Measurements from ENCODE around the gene CD99L2. TPM values are rescaled to one million over a fixed set of nuclear protein-coding genes. Genes with fewer than 3 reads are reported as not detected.
A peak's percentile ranks its signal among the peaks of the same experiment; 100 is the strongest.

The CD99L2 gene
- total RNA-seq, 6 experiments from 2014 or later = 25.5 to 53.6 (median 33.0) TPM

DNA sequence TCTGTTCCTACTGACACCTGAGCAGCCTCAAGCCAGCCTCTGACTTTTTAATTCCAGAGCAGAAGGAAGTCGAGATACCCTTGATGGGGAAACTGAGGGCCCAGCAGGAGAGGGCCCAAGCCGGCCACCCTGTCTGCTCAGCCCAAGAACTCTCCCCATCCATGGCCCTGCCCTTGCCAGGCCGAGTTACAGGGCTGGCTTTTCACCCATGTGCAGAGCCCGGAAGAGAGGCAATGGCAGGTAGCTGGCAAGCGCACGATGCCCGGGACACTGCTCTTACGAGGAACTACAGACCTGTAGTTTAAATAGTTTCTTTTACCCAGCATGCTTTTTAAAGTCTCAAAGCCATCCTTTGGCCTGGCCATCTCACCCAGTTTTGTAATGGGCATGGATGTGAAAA is 125.4 kb downstream of the CD99L2 start:
- no peak overlapping the region for H3K4me3 ChIP-seq
- no peaks in the 10 kb centered on the region for H3K9me3 ChIP-seq
- H3K27me3 ChIP-seq = no peaks in the 10 kb centered on the region
- no peak overlapping the region for H3K27ac ChIP-seq
- WGBS (ENCODE audit: insufficient coverage, low coverage, low lambda C conversion rate, missing lambda C conversion rate) = 83% methylated on average over 8 of the region's 8 CpGs
- no peak for TF ChIP-seq POLR2A (IDR thresholded peaks at IDR 0.05)
- TF ChIP-seq, protein P1, sequence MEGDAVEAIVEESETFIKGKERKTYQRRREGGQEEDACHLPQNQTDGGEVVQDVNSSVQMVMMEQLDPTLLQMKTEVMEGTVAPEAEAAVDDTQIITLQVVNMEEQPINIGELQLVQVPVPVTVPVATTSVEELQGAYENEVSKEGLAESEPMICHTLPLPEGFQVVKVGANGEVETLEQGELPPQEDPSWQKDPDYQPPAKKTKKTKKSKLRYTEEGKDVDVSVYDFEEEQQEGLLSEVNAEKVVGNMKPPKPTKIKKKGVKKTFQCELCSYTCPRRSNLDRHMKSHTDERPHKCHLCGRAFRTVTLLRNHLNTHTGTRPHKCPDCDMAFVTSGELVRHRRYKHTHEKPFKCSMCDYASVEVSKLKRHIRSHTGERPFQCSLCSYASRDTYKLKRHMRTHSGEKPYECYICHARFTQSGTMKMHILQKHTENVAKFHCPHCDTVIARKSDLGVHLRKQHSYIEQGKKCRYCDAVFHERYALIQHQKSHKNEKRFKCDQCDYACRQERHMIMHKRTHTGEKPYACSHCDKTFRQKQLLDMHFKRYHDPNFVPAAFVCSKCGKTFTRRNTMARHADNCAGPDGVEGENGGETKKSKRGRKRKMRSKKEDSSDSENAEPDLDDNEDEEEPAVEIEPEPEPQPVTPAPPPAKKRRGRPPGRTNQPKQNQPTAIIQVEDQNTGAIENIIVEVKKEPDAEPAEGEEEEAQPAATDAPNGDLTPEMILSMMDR (IDR thresholded peaks at IDR 0.05) = no peak
- DNase-seq (no peak), ATAC-seq (no peak)
- no peaks in the 10 kb centered on the region for H3K4me1 ChIP-seq
- no peaks in the 10 kb centered on the region for H3K36me3 ChIP-seq
- intact Hi-C loops (cut with DNase I) = loop anchor here (5.0 kb wide), 1 partner anchor 309 kb away; no protein-coding TSS in a partner anchor

DNA sequence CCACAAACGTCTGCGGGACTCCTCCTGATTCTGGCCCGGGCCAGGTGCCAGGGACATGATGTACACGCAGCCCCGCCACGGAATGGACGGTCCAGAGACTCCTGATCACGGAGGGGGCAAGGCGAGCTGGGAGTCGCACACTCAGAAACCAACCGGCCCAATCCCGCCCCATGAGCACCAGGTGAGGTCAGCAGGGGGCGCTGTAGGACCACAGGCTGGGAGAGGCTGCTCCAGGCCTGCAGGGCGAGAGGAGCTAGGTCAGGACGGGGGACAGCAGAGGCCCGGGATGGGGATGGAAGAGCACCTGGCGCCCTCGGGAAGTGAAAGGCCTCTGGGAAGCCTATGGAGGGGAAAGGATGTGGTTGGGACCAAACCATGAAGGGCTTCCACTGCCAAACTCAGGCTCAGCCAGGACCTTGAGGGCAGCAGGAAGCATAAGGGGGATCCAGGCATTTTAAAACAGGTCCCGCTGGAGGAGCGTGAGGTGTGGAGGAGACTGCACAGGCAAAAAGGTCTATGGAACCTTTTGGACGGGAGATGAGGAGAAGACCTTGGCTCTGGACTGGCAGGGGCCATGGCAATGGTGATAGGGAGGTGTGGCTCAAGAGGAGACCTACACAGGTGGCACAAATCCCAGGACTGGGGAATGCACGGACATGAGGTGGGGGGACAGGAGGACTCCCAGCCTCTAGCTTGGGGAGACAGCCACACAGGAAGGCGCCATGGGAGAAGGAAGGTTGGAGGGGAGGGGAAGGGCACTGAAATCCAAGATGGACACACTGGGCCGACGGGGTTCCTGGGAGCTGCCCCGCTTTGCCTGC is 126.1 kb downstream of the CD99L2 start:
- no peaks in the 10 kb centered on the region for H3K36me3 ChIP-seq
- ATAC-seq = peak; percentile 85 to 93 (median 89)
- peak; percentile 81 to 83 (median 83) for DNase-seq
- no peaks in the 10 kb centered on the region for H3K4me1 ChIP-seq
- H3K9me3 ChIP-seq = no peaks in the 10 kb centered on the region
- H3K27ac ChIP-seq = no peak overlapping the region
- intact Hi-C loops (cut with DNase I) = loop anchor here (5.0 kb wide), 1 partner anchor 310 kb away; no protein-coding TSS in a partner anchor
- no peaks in the 10 kb centered on the region for H3K27me3 ChIP-seq
- WGBS (ENCODE audit: insufficient coverage, low coverage, low lambda C conversion rate, missing lambda C conversion rate) = 36% methylated on average over 22 of the region's 26 CpGs
- H3K4me3 ChIP-seq = no peak overlapping the region
- no peak for TF ChIP-seq POLR2A (IDR thresholded peaks at IDR 0.05)
- TF ChIP-seq, protein P1 (IDR thresholded peaks at IDR 0.05) = peak; percentile 69 to 82 (median 74)

DNA sequence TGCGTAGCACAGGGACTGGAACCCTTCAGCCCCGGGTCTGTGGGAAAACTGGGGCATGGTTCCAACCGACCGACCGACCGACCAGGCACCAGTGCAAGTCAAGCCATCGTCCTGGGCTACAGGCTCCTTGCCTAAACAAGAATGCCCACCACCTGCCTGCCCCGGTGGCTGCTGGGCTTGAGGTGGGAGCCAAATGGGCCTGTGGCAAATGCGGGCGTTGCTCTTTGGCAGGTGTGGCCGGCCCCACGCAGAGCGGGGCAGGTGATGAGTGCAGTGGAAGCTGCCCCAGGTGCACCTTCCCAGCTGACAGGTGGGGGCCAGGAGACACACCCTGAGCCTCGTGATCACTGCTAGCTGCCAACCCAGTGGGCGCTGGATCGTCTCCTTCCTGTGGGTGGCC is 127.4 kb downstream of the CD99L2 start:
- no peaks in the 10 kb centered on the region for H3K27me3 ChIP-seq
- TF ChIP-seq, protein P1 (IDR thresholded peaks at IDR 0.05) = no peak
- no peaks in the 10 kb centered on the region for H3K4me1 ChIP-seq
- no peaks in the 10 kb centered on the region for H3K36me3 ChIP-seq
- WGBS (ENCODE audit: insufficient coverage, low coverage, low lambda C conversion rate, missing lambda C conversion rate) = 86% methylated on average over 1 of the region's 16 CpGs
- DNase-seq = no peak
- H3K27ac ChIP-seq = no peak overlapping the region
- no peaks in the 10 kb centered on the region for H3K9me3 ChIP-seq
- no peak for ATAC-seq
- no peak overlapping the region for H3K4me3 ChIP-seq
- intact Hi-C loops (cut with DNase I) = loop anchor here (5.0 kb wide), 1 partner anchor 311 kb away; no protein-coding TSS in a partner anchor

DNA sequence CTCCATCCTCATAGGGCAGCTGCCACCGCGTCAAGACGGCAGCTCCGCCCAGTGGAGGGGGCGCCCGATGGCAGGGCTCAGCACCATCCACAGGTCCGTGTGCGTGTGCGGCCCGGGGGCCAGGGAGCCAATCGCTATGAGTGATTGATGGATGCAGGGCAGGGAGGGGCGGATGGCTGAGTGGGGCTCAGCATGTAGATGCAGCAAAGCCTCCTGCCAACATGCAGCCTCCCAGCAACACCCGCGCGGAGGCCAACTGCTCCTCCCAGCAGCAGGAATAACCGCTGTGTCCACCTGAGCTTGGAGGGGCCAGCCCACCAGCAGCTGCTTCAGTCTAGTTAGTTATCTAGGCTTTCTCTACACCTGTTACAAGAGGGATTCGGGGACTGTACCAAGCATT is 127.8 kb downstream of the CD99L2 start:
- no peaks in the 10 kb centered on the region for H3K36me3 ChIP-seq
- DNase-seq (no peak), ATAC-seq (no peak)

More for the DNA sequence above, 127.8 kb downstream of the CD99L2 start:
- intact Hi-C loops (cut with DNase I) = loop anchor here (5.0 kb wide), 1 partner anchor 312 kb away; no protein-coding TSS in a partner anchor
- no peaks in the 10 kb centered on the region for H3K9me3 ChIP-seq
- H3K27ac ChIP-seq = no peak overlapping the region
- H3K4me1 ChIP-seq = no peaks in the 10 kb centered on the region
- WGBS (ENCODE audit: insufficient coverage, low coverage, low lambda C conversion rate, missing lambda C conversion rate) = 80% methylated on average over 1 of the region's 17 CpGs
- H3K27me3 ChIP-seq = no peaks in the 10 kb centered on the region
- TF ChIP-seq, protein P1 (IDR thresholded peaks at IDR 0.05) = no peak
- no peak for TF ChIP-seq POLR2A (IDR thresholded peaks at IDR 0.05)
- H3K4me3 ChIP-seq = no peak overlapping the region
